ENCODE results near the gene SATB1.

DNA sequence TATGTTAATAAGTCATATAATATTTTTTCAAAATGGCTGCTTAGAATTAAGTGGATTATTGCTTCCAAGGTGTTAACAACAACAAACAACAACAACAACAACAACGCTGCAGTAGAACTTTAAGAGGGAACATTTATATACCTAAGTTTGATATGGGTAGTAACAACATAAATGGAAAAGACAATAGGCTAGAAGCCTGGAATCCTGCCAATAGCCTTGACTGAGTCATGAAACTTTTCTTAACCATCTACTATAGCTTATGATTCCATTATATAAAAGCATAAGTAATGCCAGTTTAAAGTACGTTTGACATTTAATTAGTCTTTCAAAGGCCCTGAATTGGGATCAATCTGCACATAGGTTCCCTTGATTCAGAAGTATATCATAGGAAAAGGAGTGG, 31.2 kb downstream of the SATB1 start:
- no peak for TF ChIP-seq EZH2phosphoT487 (IDR thresholded peaks at IDR 0.05; ENCODE audit: low read length)
- TF ChIP-seq, protein P1, sequence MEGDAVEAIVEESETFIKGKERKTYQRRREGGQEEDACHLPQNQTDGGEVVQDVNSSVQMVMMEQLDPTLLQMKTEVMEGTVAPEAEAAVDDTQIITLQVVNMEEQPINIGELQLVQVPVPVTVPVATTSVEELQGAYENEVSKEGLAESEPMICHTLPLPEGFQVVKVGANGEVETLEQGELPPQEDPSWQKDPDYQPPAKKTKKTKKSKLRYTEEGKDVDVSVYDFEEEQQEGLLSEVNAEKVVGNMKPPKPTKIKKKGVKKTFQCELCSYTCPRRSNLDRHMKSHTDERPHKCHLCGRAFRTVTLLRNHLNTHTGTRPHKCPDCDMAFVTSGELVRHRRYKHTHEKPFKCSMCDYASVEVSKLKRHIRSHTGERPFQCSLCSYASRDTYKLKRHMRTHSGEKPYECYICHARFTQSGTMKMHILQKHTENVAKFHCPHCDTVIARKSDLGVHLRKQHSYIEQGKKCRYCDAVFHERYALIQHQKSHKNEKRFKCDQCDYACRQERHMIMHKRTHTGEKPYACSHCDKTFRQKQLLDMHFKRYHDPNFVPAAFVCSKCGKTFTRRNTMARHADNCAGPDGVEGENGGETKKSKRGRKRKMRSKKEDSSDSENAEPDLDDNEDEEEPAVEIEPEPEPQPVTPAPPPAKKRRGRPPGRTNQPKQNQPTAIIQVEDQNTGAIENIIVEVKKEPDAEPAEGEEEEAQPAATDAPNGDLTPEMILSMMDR (IDR thresholded peaks at IDR 0.05; ENCODE audit: low read length), result no peak
